Parathyroid adenoma (tissue), 2 donors: ENCODE data around the gene XYLT1.

Experiments used
- H2AFZ ChIP-seq: fragments of 300-600 bp; sonication (generic); one replicate; pipeline ENCODE4 v1.7.0; 2017; ENCODE audit warnings: antibody characterized with exemption, mild to moderate bottlenecking
- H3K27ac ChIP-seq: fragments of 300-600 bp; sonication (generic); one replicate; pipeline ENCODE4 v1.7.0; 2017
- H3K27me3 ChIP-seq: fragments of 300-600 bp; sonication (generic); one replicate; pipeline ENCODE4 v1.7.0; 2017; ENCODE audit warnings: low read length; ENCODE audit not compliant: control insufficient read depth, insufficient read depth
- H3K36me3 ChIP-seq: fragments of 300-600 bp; sonication (generic); one replicate; pipeline ENCODE4 v1.7.0; 2017; ENCODE audit warnings: low read length; ENCODE audit not compliant: control insufficient read depth, insufficient read depth
- H3K4me1 ChIP-seq: fragments of 300-600 bp; sonication (generic); one replicate; pipeline ENCODE4 v1.7.0; 2017; ENCODE audit warnings: control low read depth
- H3K4me2 ChIP-seq: fragments of 300-600 bp; sonication (generic); one replicate; pipeline ENCODE4 v1.7.0; 2017; ENCODE audit warnings: low read length
- H3K4me3 ChIP-seq: fragments of 300-600 bp; sonication (generic); one replicate; pipeline ENCODE4 v1.7.0; 2017; ENCODE audit warnings: low read depth, low read length
- H3K79me2 ChIP-seq: fragments of 300-600 bp; sonication (generic); one replicate; pipeline ENCODE4 v1.7.0; 2017; ENCODE audit warnings: control low read depth
- H3K9ac ChIP-seq: fragments of 300-600 bp; sonication (generic); one replicate; pipeline ENCODE4 v1.7.0; 2017; ENCODE audit warnings: mild to moderate bottlenecking
- H3K9me3 ChIP-seq: fragments of 300-600 bp; sonication (generic); one replicate; pipeline ENCODE4 v1.7.0; 2017; ENCODE audit warnings: low read length; ENCODE audit not compliant: control insufficient read depth
- TF ChIP-seq, protein P1 (sequence below): fragments of 300-600 bp; sonication (generic); IDR thresholded peaks from one replicate; pipeline ENCODE4 v1.7.0; 2017; ENCODE audit warnings: antibody characterized with exemption, mild to moderate bottlenecking
- donor health status: primary hyperparathyroidism.

The XYLT1 gene

DNA sequence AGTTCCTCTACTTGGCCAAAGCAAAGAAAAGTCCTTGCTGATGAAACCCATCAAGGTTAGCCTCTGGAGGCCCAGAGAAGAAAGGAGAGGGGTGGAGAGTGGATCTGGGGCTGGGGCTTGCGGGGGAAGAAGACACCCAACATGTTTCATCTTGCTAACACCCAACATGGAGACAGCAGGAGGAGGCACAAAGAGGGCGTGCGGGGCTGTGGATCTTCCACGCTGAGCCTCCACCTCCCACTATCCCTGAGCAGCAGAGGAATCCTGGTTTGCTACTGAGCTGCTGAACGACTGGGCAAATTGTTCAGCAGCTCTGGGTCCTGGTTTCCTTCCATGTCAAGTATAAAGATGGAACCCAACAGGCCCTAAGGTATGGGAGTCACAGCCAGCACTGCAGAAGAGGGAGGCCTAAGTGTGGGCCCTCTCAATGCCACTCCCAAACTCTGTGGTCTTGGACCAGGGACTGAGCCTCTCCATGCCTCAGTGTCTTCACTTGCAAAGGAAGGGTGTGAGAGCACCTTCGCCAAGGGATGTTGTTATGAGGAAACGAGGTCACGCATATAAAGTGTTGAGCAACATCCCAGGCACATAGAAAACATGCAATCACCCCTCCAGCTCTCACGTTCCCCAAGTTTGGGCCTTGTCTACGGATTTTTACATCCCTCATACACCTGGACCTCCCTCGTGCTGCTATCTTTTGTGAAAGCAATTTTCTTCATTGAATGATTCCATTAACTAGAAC is 122.5 kb downstream of the XYLT1 start:
- H3K27ac ChIP-seq = no peak overlapping the region
- no peak overlapping the region for H2AFZ ChIP-seq
- H3K79me2 ChIP-seq = no peaks in the 10 kb centered on the region
- H3K9me3 ChIP-seq = no peaks in the 10 kb centered on the region
- H3K9ac ChIP-seq = no peak overlapping the region
- no peak overlapping the region for H3K4me3 ChIP-seq
- TF ChIP-seq, protein P1, sequence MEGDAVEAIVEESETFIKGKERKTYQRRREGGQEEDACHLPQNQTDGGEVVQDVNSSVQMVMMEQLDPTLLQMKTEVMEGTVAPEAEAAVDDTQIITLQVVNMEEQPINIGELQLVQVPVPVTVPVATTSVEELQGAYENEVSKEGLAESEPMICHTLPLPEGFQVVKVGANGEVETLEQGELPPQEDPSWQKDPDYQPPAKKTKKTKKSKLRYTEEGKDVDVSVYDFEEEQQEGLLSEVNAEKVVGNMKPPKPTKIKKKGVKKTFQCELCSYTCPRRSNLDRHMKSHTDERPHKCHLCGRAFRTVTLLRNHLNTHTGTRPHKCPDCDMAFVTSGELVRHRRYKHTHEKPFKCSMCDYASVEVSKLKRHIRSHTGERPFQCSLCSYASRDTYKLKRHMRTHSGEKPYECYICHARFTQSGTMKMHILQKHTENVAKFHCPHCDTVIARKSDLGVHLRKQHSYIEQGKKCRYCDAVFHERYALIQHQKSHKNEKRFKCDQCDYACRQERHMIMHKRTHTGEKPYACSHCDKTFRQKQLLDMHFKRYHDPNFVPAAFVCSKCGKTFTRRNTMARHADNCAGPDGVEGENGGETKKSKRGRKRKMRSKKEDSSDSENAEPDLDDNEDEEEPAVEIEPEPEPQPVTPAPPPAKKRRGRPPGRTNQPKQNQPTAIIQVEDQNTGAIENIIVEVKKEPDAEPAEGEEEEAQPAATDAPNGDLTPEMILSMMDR = no peak
- H3K36me3 ChIP-seq = no peaks in the 10 kb centered on the region
- H3K27me3 ChIP-seq = no peaks in the 10 kb centered on the region
- no peaks in the 10 kb centered on the region for H3K4me1 ChIP-seq
- no peak overlapping the region for H3K4me2 ChIP-seq

GRCh38 chr16:17347624-17348023 is 123.1 kb downstream of the XYLT1 start:
- H3K4me2 ChIP-seq = no peak overlapping the region
- H3K9me3 ChIP-seq = no peaks in the 10 kb centered on the region
- H3K36me3 ChIP-seq = no peaks in the 10 kb centered on the region
- H3K4me3 ChIP-seq = no peak overlapping the region
- no peaks in the 10 kb centered on the region for H3K79me2 ChIP-seq
- TF ChIP-seq, protein P1 = no peak
- H3K9ac ChIP-seq = no peak overlapping the region
- H2AFZ ChIP-seq = no peak overlapping the region
- H3K4me1 ChIP-seq = no peaks in the 10 kb centered on the region
- H3K27me3 ChIP-seq = no peaks in the 10 kb centered on the region
- H3K27ac ChIP-seq = no peak overlapping the region

GRCh38 chr16:17346621-17347569 is 123.9 kb downstream of the XYLT1 start:
- Histone ChIP-seq H3K4me1 (no peaks in the 10 kb centered on the region), H3K27ac (no peak overlapping the region), H3K36me3 (no peaks in the 10 kb centered on the region), H3K27me3 (no peaks in the 10 kb centered on the region), H3K9me3 (no peaks in the 10 kb centered on the region), H3K9ac (no peak overlapping the region), H2AFZ (no peak overlapping the region), H3K4me3 (no peak overlapping the region), H3K4me2 (no peak overlapping the region), H3K79me2 (no peaks in the 10 kb centered on the region)
- TF ChIP-seq, protein P1 = no peak

GRCh38 chr16:17345043-17345442 is 125.7 kb downstream of the XYLT1 start:
- no peaks in the 10 kb centered on the region for H3K36me3 ChIP-seq
- no peaks in the 10 kb centered on the region for H3K4me1 ChIP-seq
- H3K4me3 ChIP-seq = no peak overlapping the region
- H3K4me2 ChIP-seq = no peak overlapping the region
- no peaks in the 10 kb centered on the region for H3K27me3 ChIP-seq
- no peaks in the 10 kb centered on the region for H3K9me3 ChIP-seq
- H3K27ac ChIP-seq = no peak overlapping the region
- H3K9ac ChIP-seq = no peak overlapping the region
- TF ChIP-seq, protein P1 = no peak
- peak overlapping the region; percentile 2 for H2AFZ ChIP-seq
- H3K79me2 ChIP-seq = no peaks in the 10 kb centered on the region
